ENCODE data around the gene CHRNB4.

Gene CHRNB4

GRCh38 chr15:78668987-78669386 is 28.0 kb upstream of the CHRNB4 start:
- DNase-seq = no peak

GRCh38 chr15:78667578-78668236 is 26.7 kb upstream of the CHRNB4 start:
- no peak for DNase-seq

GRCh38 chr15:78666010-78666409 is 25.0 kb upstream of the CHRNB4 start:
- no peak for DNase-seq

GRCh38 chr15:78663703-78664102 is 22.7 kb upstream of the CHRNB4 start:
- no peak for DNase-seq

- no peak for DNase-seq
These were observed 21.0 kb upstream of the CHRNB4 start for GRCh38 chr15:78662028-78662427.

- no peak for DNase-seq
These were observed 20.0 kb upstream of the CHRNB4 start for GRCh38 chr15:78661001-78661400.

- no peak for DNase-seq
These were observed 19.6 kb upstream of the CHRNB4 start for GRCh38 chr15:78660584-78660983.

GRCh38 chr15:78658823-78659222 is 17.8 kb upstream of the CHRNB4 start:
- no peak for DNase-seq

GRCh38 chr15:78654272-78654671 is 13.3 kb upstream of the CHRNB4 start:
- DNase-seq = no peak

- DNase-seq = no peak
These were observed 11.1 kb upstream of the CHRNB4 start for GRCh38 chr15:78651930-78652615.

GRCh38 chr15:78651007-78651406 is 10.0 kb upstream of the CHRNB4 start:
- no peak for DNase-seq

- DNase-seq = no peak
These were observed 9.0 kb upstream of the CHRNB4 start for GRCh38 chr15:78650022-78650421.

- no peak for DNase-seq
These were observed 4.0 kb upstream of the CHRNB4 start for GRCh38 chr15:78645009-78645408.

GRCh38 chr15:78642331-78642730 is 1.3 kb upstream of the CHRNB4 start:
- DNase-seq = no peak

GRCh38 chr15:78641749-78642275 is 802 bp upstream of the CHRNB4 start:
- DNase-seq = no peak

GRCh38 chr15:78640527-78641101 is 396 bp downstream of the CHRNB4 start:
- DNase-seq = no peak

- DNase-seq = peak in 1 of 2 donors; percentile 9
These were observed 2.2 kb downstream of the CHRNB4 start for GRCh38 chr15:78638658-78639314.

- no peak for DNase-seq
These were observed 3.1 kb downstream of the CHRNB4 start for GRCh38 chr15:78637776-78638435.

GRCh38 chr15:78636378-78636859 is 4.6 kb downstream of the CHRNB4 start:
- no peak for DNase-seq

- no peak for DNase-seq
These were observed 5.7 kb downstream of the CHRNB4 start for GRCh38 chr15:78635346-78635745.

- no peak for DNase-seq
These were observed 6.5 kb downstream of the CHRNB4 start for GRCh38 chr15:78634210-78635145.

- DNase-seq = no peak
These were observed 7.7 kb downstream of the CHRNB4 start for GRCh38 chr15:78633348-78633747.
